Esophagus squamous epithelium (tissue), 4 donors: ENCODE data around the gene PDZRN3.

Experiments
- CTCF ChIP-seq, 6 experiments: fragments of 450-650 bp in 4 of 6; fragments of 200-600 bp in 2 of 6; sonication (generic) in 2 of 6; IDR thresholded peaks; one replicate each; pipeline ENCODE4 v1.5.1; 2016 to 2019; ENCODE audit warnings: antibody characterized with exemption in 6 of 6, mild to moderate bottlenecking in 4 of 6, moderate library complexity in 4 of 6
- POLR2A ChIP-seq, 4 donors: fragments of 450-650 bp; IDR thresholded peaks; one replicate each; pipeline ENCODE4 v1.6.1; 2017; ENCODE audit warnings: antibody characterized with exemption in 4 of 4, mild to moderate bottlenecking in 4 of 4, moderate library complexity in 3 of 4

GRCh38 chr3:73493543-73494308, 131.0 kb downstream of the PDZRN3 start:
- TF ChIP-seq POLR2A (IDR thresholded peaks at IDR 0.05) (no peak), CTCF (IDR thresholded peaks at IDR 0.05) (no peak)
